Keratinocyte (primary cell): ENCODE data around the gene TSTD1. TPM values are rescaled to one million over a fixed set of nuclear protein-coding genes. Genes with fewer than 3 reads are reported as not detected.

ENCODE experiments used
- DNase-seq: peaks from one replicate; pipeline ENCODE4 v3.0.0-alpha.2; 2011; ENCODE audit warnings: low read depth, missing footprints, low spot score
- FAIRE-seq: peaks from 2 replicates; lab custom pipeline; 2011; peaks lifted over from hg19 to GRCh38; lab: Jason Lieb, UNC
- H2AFZ ChIP-seq: 2 replicates; pipeline ENCODE4 v1.6.0; 2012; ENCODE audit warnings: low read length, control low read depth, inconsistent platforms; ENCODE audit not compliant: control insufficient read depth
- H3K27ac ChIP-seq: 2 replicates; pipeline ENCODE4 v1.5.1; 2011; ENCODE audit warnings: low read length; ENCODE audit not compliant: control insufficient read depth, insufficient read depth
- H3K27me3 ChIP-seq: 3 replicates; pipeline ENCODE4 v1.6.0; 2011; ENCODE audit warnings: low read length; ENCODE audit not compliant: control insufficient read depth, insufficient read depth; ENCODE audit errors: extremely low read depth
- H3K36me3 ChIP-seq, 2 experiments: 2 replicates in 1 of 2; 3 replicates in 1 of 2; pipeline ENCODE4 v1.5.1; 2011; ENCODE audit warnings: low read length in 2 of 2, mild to moderate bottlenecking in 1 of 2; ENCODE audit not compliant: control insufficient read depth in 2 of 2, insufficient read depth in 2 of 2; ENCODE audit errors: extremely low read depth in 1 of 2
- H3K4me1 ChIP-seq: 3 replicates; pipeline ENCODE4 v1.5.1; 2011; ENCODE audit warnings: low read length; ENCODE audit not compliant: control insufficient read depth, insufficient read depth; ENCODE audit errors: extremely low read depth
- H3K4me2 ChIP-seq: 3 replicates; pipeline ENCODE4 v1.6.0; 2011; ENCODE audit warnings: low read depth, low read length; ENCODE audit not compliant: control insufficient read depth, insufficient read depth; ENCODE audit errors: extremely low read depth
- H3K4me3 ChIP-seq, 3 experiments: fragments of 200-600 bp in 1 of 3; sonication (generic) in 1 of 3; 2 replicates in 2 of 3; 3 replicates in 1 of 3; pipeline ENCODE4 v1.5.1; 2011 to 2016; ENCODE audit warnings: low read length in 3 of 3, mild to moderate bottlenecking in 3 of 3, control low read depth in 2 of 3, inconsistent platforms in 1 of 3, low read depth in 1 of 3, mixed read lengths in 1 of 3, mixed run types in 1 of 3, moderate library complexity in 1 of 3; ENCODE audit not compliant: control insufficient read depth in 2 of 3, insufficient read depth in 2 of 3; ENCODE audit errors: extremely low read depth in 1 of 3
- H3K79me2 ChIP-seq: 2 replicates; pipeline ENCODE4 v1.6.0; 2012; ENCODE audit warnings: low read length; ENCODE audit not compliant: control insufficient read depth, insufficient read depth
- H3K9ac ChIP-seq: 3 replicates; pipeline ENCODE4 v1.6.0; 2011; ENCODE audit warnings: low read length; ENCODE audit not compliant: control insufficient read depth, insufficient read depth; ENCODE audit errors: extremely low read depth
- H3K9me1 ChIP-seq: 3 replicates; pipeline ENCODE4 v1.6.0; 2011; ENCODE audit warnings: low read length; ENCODE audit not compliant: control insufficient read depth, insufficient read depth; ENCODE audit errors: extremely low read depth
- H3K9me3 ChIP-seq: 2 replicates; pipeline ENCODE4 v1.5.1; 2012; ENCODE audit warnings: low read depth, low read length; ENCODE audit not compliant: control insufficient read depth
- H4K20me1 ChIP-seq: 3 replicates; pipeline ENCODE4 v1.6.0; 2011; ENCODE audit warnings: low read length; ENCODE audit not compliant: control insufficient read depth, insufficient read depth; ENCODE audit errors: extremely low read depth
- CTCF ChIP-seq, 3 experiments: IDR thresholded peaks in 1 of 3; conservative IDR thresholded peaks in 1 of 3; optimal IDR thresholded peaks in 1 of 3; 2 replicates in 2 of 3; 3 replicates in 1 of 3; pipeline versions ENCODE3 to v1.5.1; 2011; ENCODE audit warnings: low read length in 3 of 3, mild to moderate bottlenecking in 3 of 3, moderate library complexity in 2 of 3, control low read depth in 1 of 3, inconsistent platforms in 1 of 3; ENCODE audit not compliant: insufficient read depth in 2 of 3; ENCODE audit errors: extremely low read depth in 1 of 3
- EZH2 ChIP-seq: IDR thresholded peaks from one replicate; pipeline ENCODE4 v1.6.1; 2012; ENCODE audit warnings: inconsistent platforms, mild to moderate bottlenecking, low read length, moderate library complexity
- dilution Hi-C: fragments of 300-500 bp; cut with MboI; formaldehyde crosslinking; loops from one replicate; pipeline ENCODE4 v1.7.0; 2020; ENCODE audit warnings: low sequenced_read_pairs; ENCODE audit not compliant: extremely low pct_ligation_motif_present
- polyA plus RNA-seq, 5 experiments: library from polyadenylated mRNA; depleted of rRNA in 3 of 5; stranded (reverse) in 3 of 5; stranded (forward) in 1 of 5; unstranded in 1 of 5; fragments of >200 nt; gene quantifications; 1 replicate in 1 of 5; 2 replicates in 3 of 5; 3 replicates in 1 of 5; pipeline versions ENCODE4 v1.2.1 to v1.2.3, GENCODE V29; 2011 to 2012; ENCODE audit warnings: missing spikeins in 2 of 5, low read depth in 1 of 5, low replicate concordance in 1 of 5

Gene TSTD1
- polyA plus RNA-seq, 1 donor (not counting 4 experiments of a cell fraction or from before 2014, with no cell fraction given), result 106 TPM

- FAIRE-seq (no peak), DNase-seq (no peak)
- H3K4me1 ChIP-seq, result peaks cover 73% of the 10 kb centered on the region
- no peaks in the 10 kb centered on the region for H3K9me3 ChIP-seq
- no peaks in the 10 kb centered on the region for H3K79me2 ChIP-seq
- no peak overlapping the region for H3K4me3 ChIP-seq
- dilution Hi-C loops, result no loop called here
- no peak overlapping the region for H3K27ac ChIP-seq
- H3K9ac ChIP-seq, result peak overlapping the region; percentile 18
- H4K20me1 ChIP-seq, result no peaks in the 10 kb centered on the region
- no peaks in the 10 kb centered on the region for H3K27me3 ChIP-seq
- no peak for TF ChIP-seq CTCF (optimal IDR thresholded peaks at IDR 0.05 in 1 of 3, IDR thresholded peaks at IDR 0.05 in 1 of 3, conservative IDR thresholded peaks at IDR 0.05 in 1 of 3; ENCODE audit: extremely low read depth in 1 of 3, insufficient read depth in 2 of 3, low read length in 3 of 3)
- no peak for TF ChIP-seq EZH2
- H3K9me1 ChIP-seq, result no peaks in the 10 kb centered on the region
- no peak overlapping the region for H3K4me2 ChIP-seq
- H2AFZ ChIP-seq, result no peak overlapping the region
- no peaks in the 10 kb centered on the region for H3K36me3 ChIP-seq
Measured at GRCh38 chr1:161085165-161085564, 46.4 kb upstream of the TSTD1 start.

GRCh38 chr1:161084597-161084988 lies 45.8 kb upstream of the TSTD1 start:
- no peak overlapping the region for H3K9ac ChIP-seq
- no peak overlapping the region for H2AFZ ChIP-seq
- H3K9me1 ChIP-seq, result no peaks in the 10 kb centered on the region
- no peaks in the 10 kb centered on the region for H3K9me3 ChIP-seq
- no peak overlapping the region for H3K4me3 ChIP-seq
- no peak overlapping the region for H3K4me2 ChIP-seq
- TF ChIP-seq EZH2, result no peak
- TF ChIP-seq CTCF (optimal IDR thresholded peaks at IDR 0.05 in 1 of 3, IDR thresholded peaks at IDR 0.05 in 1 of 3, conservative IDR thresholded peaks at IDR 0.05 in 1 of 3; ENCODE audit: extremely low read depth in 1 of 3, insufficient read depth in 2 of 3, low read length in 3 of 3), result no peak
- no peak overlapping the region for H3K27ac ChIP-seq
- H3K79me2 ChIP-seq, result no peaks in the 10 kb centered on the region
- dilution Hi-C loops, result no loop called here
- DNase-seq (no peak), FAIRE-seq (no peak)
- no peaks in the 10 kb centered on the region for H3K27me3 ChIP-seq
- no peaks in the 10 kb centered on the region for H3K36me3 ChIP-seq
- no peaks in the 10 kb centered on the region for H4K20me1 ChIP-seq
- H3K4me1 ChIP-seq, result peaks cover 70% of the 10 kb centered on the region
